H1 (cell line): ENCODE results near the gene HMX1. TPM values are rescaled to one million over a fixed set of nuclear protein-coding genes. Genes with fewer than 3 reads are reported as not detected.

Source experiments
- CTCF ChIA-PET: fragments of 300-600 bp; sonication (Branson Sonifier 250); formaldehyde crosslinking; loops from one replicate; lab custom pipeline; 2021; ENCODE audit not compliant: partially characterized antibody; lab: Charles Lee
- POLR2A ChIA-PET: fragments of 300-600 bp; sonication (Branson Sonifier 250); formaldehyde crosslinking; loops from one replicate; lab custom pipeline; 2021; ENCODE audit warnings: inconsistent platforms; ENCODE audit not compliant: partially characterized antibody; lab: Charles Lee
- DNase-seq, 2 experiments: peaks; one replicate each; pipeline versions ENCODE4 v3.0.0 to v3.0.0-alpha.2; 2010 to 2022; ENCODE audit warnings: low spot score in 2 of 2, low read depth in 1 of 2, mixed read lengths in 1 of 2
- FAIRE-seq: peaks from 2 replicates; lab custom pipeline; 2011; peaks lifted over from hg19 to GRCh38; lab: Jason Lieb, UNC
- H2AFZ ChIP-seq: 2 replicates; pipeline ENCODE4 v1.8.1; 2012; ENCODE audit warnings: low read length, inconsistent platforms
- H2AK5ac ChIP-seq: 2 replicates; pipeline ENCODE4 v1.6.1; 2013; ENCODE audit warnings: low read depth, low read length
- H2BK120ac ChIP-seq: replicated peaks from 2 replicates; pipeline ENCODE3; 2013; ENCODE audit warnings: low read depth, low read length, inconsistent platforms
- H2BK12ac ChIP-seq: 2 replicates; pipeline ENCODE4 v1.6.1; 2013; ENCODE audit warnings: low read depth, low read length
- H2BK15ac ChIP-seq: 2 replicates; pipeline ENCODE4 v1.6.1; 2013; ENCODE audit warnings: low read length
- H2BK20ac ChIP-seq: 2 replicates; pipeline ENCODE4 v1.6.1; 2013; ENCODE audit warnings: low read length
- H2BK5ac ChIP-seq: 2 replicates; pipeline ENCODE4 v1.6.1; 2013; ENCODE audit warnings: low read depth, low read length
- H3K14ac ChIP-seq: 2 replicates; pipeline ENCODE4 v1.6.1; 2013; ENCODE audit warnings: inconsistent platforms; ENCODE audit not compliant: insufficient read length
- H3K18ac ChIP-seq: 2 replicates; pipeline ENCODE4 v1.6.1; 2013; ENCODE audit warnings: low read length; ENCODE audit errors: extremely low read depth
- H3K23ac ChIP-seq: 2 replicates; pipeline ENCODE4 v1.6.1; 2013; ENCODE audit warnings: inconsistent platforms; ENCODE audit not compliant: insufficient read length
- H3K23me2 ChIP-seq: 2 replicates; pipeline ENCODE4 v1.6.1; 2013; ENCODE audit warnings: low read depth, low read length
- H3K27ac ChIP-seq: 2 replicates; pipeline ENCODE4 v1.6.1; 2011; ENCODE audit warnings: low read depth, low read length, inconsistent platforms
- H3K27me3 ChIP-seq, 4 experiments: replicated peaks in 1 of 4; 1 replicate in 1 of 4; 2 replicates in 3 of 4; pipeline versions ENCODE4 v1.6.1 to v1.8.1; 2011 to 2013; ENCODE audit warnings: low read length in 3 of 4, mild to moderate bottlenecking in 3 of 4, inconsistent platforms in 2 of 4, mixed read lengths in 2 of 4, moderate library complexity in 1 of 4; ENCODE audit not compliant: control insufficient read depth in 3 of 4, insufficient read depth in 3 of 4; ENCODE audit errors: extremely low read depth in 1 of 4
- H3K36me3 ChIP-seq, 4 experiments: 2 replicates each; pipeline versions ENCODE4 v1.6.1 to v1.8.1; 2011 to 2013; ENCODE audit warnings: mild to moderate bottlenecking in 4 of 4, low read length in 3 of 4, moderate library complexity in 2 of 4, control low read depth in 1 of 4, inconsistent platforms in 1 of 4; ENCODE audit not compliant: insufficient read depth in 4 of 4, control insufficient read depth in 2 of 4
- H3K4ac ChIP-seq: replicated peaks from 2 replicates; pipeline ENCODE3; 2013; ENCODE audit warnings: low read length, low read depth, mixed read lengths, inconsistent platforms; ENCODE audit not compliant: insufficient read length
- H3K4me1 ChIP-seq, 4 experiments: replicated peaks in 1 of 4; 1 replicate in 1 of 4; 2 replicates in 3 of 4; pipeline versions ENCODE4 v1.6.1 to v1.8.1; 2011 to 2013; ENCODE audit warnings: low read length in 3 of 4, inconsistent platforms in 2 of 4, mixed read lengths in 1 of 4; ENCODE audit not compliant: insufficient read depth in 4 of 4, control insufficient read depth in 3 of 4
- H3K4me2 ChIP-seq, 2 experiments: 2 replicates each; pipeline versions ENCODE4 v1.6.1 to v1.8.1; 2011 to 2013; ENCODE audit warnings: low read depth in 2 of 2, low read length in 2 of 2, control low read depth in 1 of 2, inconsistent platforms in 1 of 2, mild to moderate bottlenecking in 1 of 2; ENCODE audit not compliant: insufficient read depth in 1 of 2
- H3K4me3 ChIP-seq, 4 experiments: fragments of 200-600, 300-600 bp in 1 of 4; sonication (generic), shearing (Covaris generic), sonication (Bioruptor Twin) in 1 of 4; 2 replicates each; pipeline versions ENCODE4 v1.5.1 to v1.8.1; 2011 to 2016; ENCODE audit warnings: low read length in 4 of 4, low read depth in 3 of 4, control low read depth in 2 of 4, inconsistent platforms in 2 of 4, mild to moderate bottlenecking in 2 of 4, mixed read lengths in 1 of 4, moderate library complexity in 1 of 4; ENCODE audit not compliant: insufficient read depth in 2 of 4; ENCODE audit errors: extremely low read depth in 1 of 4
- H3K56ac ChIP-seq: replicated peaks from 2 replicates; pipeline ENCODE3; 2013; ENCODE audit warnings: low read depth, mild to moderate bottlenecking, mixed read lengths, low read length, inconsistent platforms; ENCODE audit not compliant: insufficient read length
- H3K79me1 ChIP-seq: 2 replicates; pipeline ENCODE4 v1.6.1; 2013; ENCODE audit warnings: low read depth, low read length, control low read depth
- H3K79me2 ChIP-seq, 2 experiments: 2 replicates each; pipeline versions ENCODE4 v1.6.1 to v1.8.1; 2012 to 2013; ENCODE audit warnings: low read length in 2 of 2, mild to moderate bottlenecking in 2 of 2, inconsistent platforms in 1 of 2; ENCODE audit not compliant: insufficient read depth in 2 of 2, control insufficient read depth in 1 of 2
- H3K9ac ChIP-seq, 4 experiments: replicated peaks in 1 of 4; 1 replicate in 1 of 4; 2 replicates in 3 of 4; pipeline versions ENCODE4 v1.6.1 to v1.8.1; 2011 to 2013; ENCODE audit warnings: low read depth in 3 of 4, low read length in 3 of 4, control low read depth in 2 of 4, mild to moderate bottlenecking in 2 of 4, moderate library complexity in 2 of 4, inconsistent platforms in 1 of 4; ENCODE audit errors: extremely low read depth in 1 of 4
- H3K9me3 ChIP-seq, 2 experiments: 2 replicates each; pipeline versions ENCODE4 v1.6.1 to v1.8.1; 2012 to 2013; ENCODE audit warnings: mild to moderate bottlenecking in 2 of 2, moderate library complexity in 2 of 2, control low read depth in 1 of 2, inconsistent platforms in 1 of 2, low read depth in 1 of 2, low read length in 1 of 2, mixed read lengths in 1 of 2; ENCODE audit not compliant: insufficient read depth in 2 of 2
- H4K20me1 ChIP-seq, 2 experiments: replicated peaks in 1 of 2; 2 replicates each; pipeline versions ENCODE3 to v1.8.1; 2011 to 2013; ENCODE audit warnings: inconsistent platforms in 2 of 2, low read length in 2 of 2, mild to moderate bottlenecking in 1 of 2; ENCODE audit not compliant: insufficient read depth in 2 of 2, control insufficient read depth in 1 of 2
- H4K5ac ChIP-seq: 2 replicates; pipeline ENCODE4 v1.6.1; 2013; ENCODE audit warnings: low read length, low read depth, mixed read lengths, inconsistent platforms; ENCODE audit not compliant: insufficient read length
- H4K8ac ChIP-seq: 2 replicates; pipeline ENCODE4 v1.8.0; 2013; ENCODE audit warnings: mild to moderate bottlenecking, moderate library complexity, low read length, inconsistent platforms; ENCODE audit not compliant: insufficient read depth; ENCODE audit errors: extremely low read depth
- H4K91ac ChIP-seq: replicated peaks from 2 replicates; pipeline ENCODE3; 2013; ENCODE audit warnings: low read length, mixed read lengths, inconsistent platforms; ENCODE audit not compliant: insufficient read length
- BRCA1 ChIP-seq: IDR thresholded peaks from 2 replicates; pipeline ENCODE4 v1.6.1; 2012; ENCODE audit warnings: low read depth, low read length, improper control_type of control experiment
- CEBPB ChIP-seq: IDR thresholded peaks from 2 replicates; pipeline ENCODE4 v1.6.1; 2012; ENCODE audit warnings: low read depth, low read length
- CHD1 ChIP-seq: IDR thresholded peaks from 2 replicates; pipeline ENCODE4 v1.6.1; 2012; ENCODE audit warnings: low read depth, low read length, improper control_type of control experiment
- EZH2 ChIP-seq: fragments of 200-600 bp; sonication (generic); IDR thresholded peaks from 2 replicates; pipeline ENCODE4 v1.7.1; 2012; ENCODE audit warnings: low read depth, mild to moderate bottlenecking, moderate library complexity, low read length, inconsistent platforms; ENCODE audit not compliant: severe bottlenecking
- FOSL1 ChIP-seq: IDR thresholded peaks from 2 replicates; pipeline ENCODE4 v1.6.1; 2011; ENCODE audit warnings: mild to moderate bottlenecking, low read depth, low read length, moderate library complexity; ENCODE audit not compliant: insufficient read depth
- JUN ChIP-seq: IDR thresholded peaks from 2 replicates; pipeline ENCODE4 v1.6.1; 2011; ENCODE audit warnings: low read depth, mild to moderate bottlenecking, improper control_type of control experiment, low read length
- JUND ChIP-seq: IDR thresholded peaks from 2 replicates; pipeline ENCODE4 v1.6.1; 2011; ENCODE audit warnings: mild to moderate bottlenecking, improper control_type of control experiment, low read length
- KDM4A ChIP-seq: IDR thresholded peaks from one replicate; pipeline ENCODE4 v1.7.1; 2012; ENCODE audit warnings: low read depth, mild to moderate bottlenecking, moderate library complexity, low read length, inconsistent platforms; ENCODE audit not compliant: severe bottlenecking
- KDM5A ChIP-seq: fragments of 200-600 bp; IDR thresholded peaks from 2 replicates; pipeline ENCODE4 v1.7.1; 2012; ENCODE audit warnings: mild to moderate bottlenecking, low read length, inconsistent platforms, mixed read lengths
- NRF1 ChIP-seq: IDR thresholded peaks from 2 replicates; pipeline ENCODE4 v1.6.1; 2011; ENCODE audit warnings: mild to moderate bottlenecking, low read depth, low read length, improper control_type of control experiment
- PHF8 ChIP-seq: fragments of 200-600 bp; sonication (generic); conservative IDR thresholded peaks from 2 replicates; pipeline ENCODE4 v1.7.1; 2012; ENCODE audit warnings: low read depth, mild to moderate bottlenecking, inconsistent platforms, low read length, moderate library complexity
- SIRT6 ChIP-seq: IDR thresholded peaks from one replicate; pipeline ENCODE4 v1.7.1; 2012; ENCODE audit warnings: low read length, inconsistent platforms
- SRF ChIP-seq: IDR thresholded peaks from 2 replicates; pipeline ENCODE4 v1.6.1; 2011; ENCODE audit warnings: mild to moderate bottlenecking, low read depth, low read length, moderate library complexity
- WGBS, 2 experiments: shearing (Covaris generic) in 1 of 2; methylation state at CpG; one replicate each; pipeline versions ENCODE4 v1.1.6 to v1.1.7; 2013 to 2015; ENCODE audit warnings: low lambda C conversion rate in 2 of 2, mixed read lengths in 2 of 2, inconsistent platforms in 1 of 2, low coverage in 1 of 2, missing lambda C conversion rate in 1 of 2; ENCODE audit not compliant: insufficient replicate concordance in 2 of 2, insufficient coverage in 1 of 2, insufficient read length in 1 of 2; ENCODE audit errors: extremely low coverage in 1 of 2, missing lambda C conversion rate in 1 of 2; 5-methylcytosine and 5-hydroxymethylcytosine counted together
- polyA plus RNA-seq, 7 experiments: library from polyadenylated mRNA; depleted of rRNA in 3 of 7; stranded (reverse) in 5 of 7; unstranded in 2 of 7; fragments of >200 nt in 5 of 7; fragments of 200-250 nt in 2 of 7; gene quantifications; 1 replicate in 5 of 7; 2 replicates in 1 of 7; 4 replicates in 1 of 7; pipeline versions ENCODE4 v1.2.1 to v1.2.3, GENCODE V29; 2011 to 2013; ENCODE audit warnings: missing spikeins in 2 of 7, mixed read lengths in 2 of 7
- total RNA-seq: library from RNA; stranded (reverse); fragmentation: NEBNext Ultra II Directional; extraction: Animal tissue kit (Norgen Biotek cat#: 25700); gene quantifications from 2 replicates; pipeline ENCODE4 v1.2.1, GENCODE V29; 2021

The HMX1 gene
- total and polyA plus RNA-seq, 2 of the 8 experiments (the other 6 are each of a cell fraction or from before 2014, with no cell fraction given) = 0.26 TPM; not detected in 1

DNA sequence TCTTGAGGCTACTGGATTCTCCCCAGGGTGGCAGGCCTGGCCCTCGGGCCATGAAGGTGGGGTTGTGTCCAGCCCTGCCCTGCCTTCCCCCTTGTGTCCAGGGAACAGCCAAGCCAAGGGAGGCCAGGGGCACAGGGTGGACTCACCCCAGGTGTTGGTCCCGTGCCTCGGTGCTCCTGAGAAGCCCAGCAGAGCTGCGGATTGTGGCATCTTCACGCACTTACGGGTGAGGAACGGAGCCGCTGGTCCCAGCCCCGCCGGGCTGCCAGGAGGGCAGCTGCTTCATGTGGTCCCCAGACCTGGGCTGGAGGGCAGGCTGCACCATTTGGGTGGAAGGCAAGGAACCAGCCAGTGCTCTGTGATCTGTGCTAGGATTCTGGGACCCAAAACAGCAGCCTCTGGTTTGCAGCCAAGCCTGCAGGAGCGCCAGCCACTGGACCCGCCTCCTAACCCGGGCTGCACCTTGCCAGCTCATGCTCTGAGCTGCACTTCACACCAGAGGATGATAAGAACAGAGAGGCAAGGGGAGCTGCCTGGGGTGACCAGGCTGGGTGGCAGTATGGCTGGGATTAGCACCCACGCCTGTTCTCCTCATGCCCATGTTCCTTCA lies 36.1 kb upstream of the HMX1 start:
- Histone ChIP-seq H3K23me2 (no peaks in the 10 kb centered on the region), H3K4me3 (no peak overlapping the region), H3K4me1 (no peaks in the 10 kb centered on the region), H3K27ac (no peak overlapping the region), H2AFZ (no peak overlapping the region), H2AK5ac (no peak overlapping the region), H3K4ac (no peak overlapping the region), H3K18ac (no peak overlapping the region), H3K56ac (no peak overlapping the region), H3K27me3 (no peaks in the 10 kb centered on the region; a peak in 1 of 7 replicates), H2BK20ac (no peak overlapping the region), H3K79me1 (no peaks in the 10 kb centered on the region), H3K79me2 (no peaks in the 10 kb centered on the region), H2BK120ac (no peak overlapping the region), H3K9me3 (peaks cover 0 to 18% of the 10 kb centered on the region in 2 experiments; a peak in 1 of 4 replicates), H4K5ac (no peak overlapping the region), H4K8ac (no peak overlapping the region), H3K23ac (no peak overlapping the region), H2BK12ac (no peak overlapping the region), H2BK15ac (no peak overlapping the region), H3K14ac (no peak overlapping the region), H2BK5ac (no peak overlapping the region), H3K9ac (no peak overlapping the region), H3K36me3 (no peaks in the 10 kb centered on the region), H3K4me2 (no peak overlapping the region), H4K20me1 (no peaks in the 10 kb centered on the region), H4K91ac (no peak overlapping the region)
- ChIA-PET CTCF (interaction anchor here (0.9 to 2.2 kb wide), 2 partner anchors 13 to 20 kb away, joined by 3 to 7 read pairs; no protein-coding TSS in a partner anchor), POLR2A (no interaction called here)
- FAIRE-seq = no peak
- peak in 1 of 2 experiments; percentile 39 for DNase-seq
- TF ChIP-seq CEBPB (no peak), KDM4A (no peak), BRCA1 (no peak), JUND (no peak), KDM5A (no peak), EZH2 (no peak), SRF (no peak), FOSL1 (no peak), NRF1 (no peak), JUN (no peak), CHD1 (no peak), PHF8 (no peak), SIRT6 (no peak)
- WGBS, 2 experiments = 94% methylated on average over 14 of the region's 14 CpGs; no CpG with 5 or more reads in 1 of the 2 experiments
